K562 (cell line): ENCODE results near the gene SERTAD2. TPM values are rescaled to one million over a fixed set of nuclear protein-coding genes. Genes with fewer than 3 reads are reported as not detected.

ENCODE experiments used
- ATAC-seq: fragments of 200-7000 bp; cut with Tn5 transposase; 3 replicates; pipeline ENCODE4 v1.9.1; 2020; ENCODE audit warnings: moderate library complexity
- BruUV-seq: library from RNA; stranded (reverse); fragments of 400-500 nt; replicated peaks from 2 replicates; lab custom pipeline; 2021; lab: Mats Ljungman, UMichigan
- CTCF ChIA-PET: fragments of 300-600 bp; formaldehyde crosslinking; extraction: SDS; loops from one replicate; lab custom pipeline; 2021; ENCODE audit warnings: low intra/inter-chr PET ratio; lab: Yijun Ruan, JAX
- POLR2A ChIA-PET: fragments of 300-600, 350-650 bp; sonication (Branson Sonifier 250); formaldehyde crosslinking; extraction: SDS; loops from one replicate; lab custom pipeline; 2021; ENCODE audit warnings: antibody characterized with exemption, inconsistent platforms; lab: Yijun Ruan, JAX
- DNase-seq, 4 experiments: peaks; one replicate each; pipeline versions ENCODE4 v3.0.0 to v3.0.0-alpha.2; 2011 to 2018; ENCODE audit warnings: low spot score in 3 of 4, mixed read lengths in 3 of 4; ENCODE audit errors: extremely low read depth in 1 of 4
- FAIRE-seq: peaks from 2 replicates; lab custom pipeline; 2011; peaks lifted over from hg19 to GRCh38; lab: Jason Lieb, UNC
- H2AFZ ChIP-seq: 2 replicates; pipeline ENCODE4 v1.6.0; 2011; ENCODE audit warnings: low read depth, low read length, control low read depth, inconsistent platforms
- H3K27ac ChIP-seq: fragments of 200-600 bp; 3 replicates; pipeline ENCODE4 v1.8.0; 2011; ENCODE audit warnings: low read depth, mild to moderate bottlenecking, control low read depth, inconsistent platforms, low read length, moderate library complexity, mixed read lengths; ENCODE audit errors: extremely low read depth
- H3K27me3 ChIP-seq, 2 experiments: fragments of 300-600 bp in 1 of 2; 2 replicates in 1 of 2; 3 replicates in 1 of 2; pipeline versions ENCODE4 v1.6.0 to v1.8.0; 2011; ENCODE audit warnings: inconsistent platforms in 2 of 2, low read length in 2 of 2, mild to moderate bottlenecking in 1 of 2, mixed read lengths in 1 of 2, moderate library complexity in 1 of 2; ENCODE audit not compliant: control insufficient read depth in 2 of 2, insufficient read depth in 2 of 2
- H3K36me3 ChIP-seq: fragments of 300-600 bp; 3 replicates; pipeline ENCODE4 v1.8.0; 2011; ENCODE audit warnings: mild to moderate bottlenecking, low read length, inconsistent platforms; ENCODE audit not compliant: control insufficient read depth, insufficient read depth
- H3K4me1 ChIP-seq, 2 experiments: fragments of 200-600 bp in 1 of 2; replicated peaks in 1 of 2; 2 replicates in 1 of 2; 3 replicates in 1 of 2; pipeline versions ENCODE4 v1.5.1 to v1.8.0; 2011; ENCODE audit warnings: inconsistent platforms in 2 of 2, low read length in 2 of 2, mild to moderate bottlenecking in 1 of 2, mixed read lengths in 1 of 2, moderate library complexity in 1 of 2; ENCODE audit not compliant: control insufficient read depth in 2 of 2, insufficient read depth in 2 of 2
- H3K4me2 ChIP-seq: 2 replicates; pipeline ENCODE4 v1.6.1; 2011; ENCODE audit warnings: low read length, control low read depth, inconsistent platforms, mixed read lengths; ENCODE audit not compliant: insufficient read depth
- H3K4me3 ChIP-seq: fragments of 200-600 bp; sonication (generic), shearing (Covaris generic); 2 replicates; pipeline ENCODE4 v1.5.1; 2016; ENCODE audit warnings: control low read depth, inconsistent platforms
- H3K79me2 ChIP-seq: fragments of 200-600 bp; 3 replicates; pipeline ENCODE4 v1.8.0; 2011; ENCODE audit warnings: low read length, inconsistent platforms; ENCODE audit not compliant: control insufficient read depth, insufficient read depth
- H3K9ac ChIP-seq, 2 experiments: 2 replicates each; pipeline versions ENCODE4 v1.6.0 to v1.6.1; 2011; ENCODE audit warnings: low read depth in 2 of 2, low read length in 2 of 2, control low read depth in 1 of 2, inconsistent platforms in 1 of 2, mild to moderate bottlenecking in 1 of 2, mixed read lengths in 1 of 2; ENCODE audit not compliant: insufficient read depth in 1 of 2
- H3K9me1 ChIP-seq: one replicate; pipeline ENCODE4 v1.6.0; 2011; ENCODE audit warnings: inconsistent platforms, mild to moderate bottlenecking, low read length, moderate library complexity; ENCODE audit not compliant: control insufficient read depth, insufficient read depth
- H3K9me3 ChIP-seq: replicated peaks from 2 replicates; pipeline ENCODE4 v1.5.1; 2011; ENCODE audit warnings: low read depth, low read length, inconsistent platforms; ENCODE audit not compliant: control insufficient read depth, insufficient read depth
- H4K20me1 ChIP-seq: replicated peaks from 2 replicates; pipeline ENCODE4 v1.6.1; 2011; ENCODE audit warnings: low read length, inconsistent platforms, mixed read lengths; ENCODE audit not compliant: control insufficient read depth, insufficient read depth
- WGBS: fragments of 100-300 bp; shearing (Covaris generic); methylation state at CpG from one replicate; pipeline ENCODE4 v1.1.6; 2016; ENCODE audit warnings: low coverage, mixed read lengths; ENCODE audit not compliant: insufficient coverage; ENCODE audit errors: missing lambda C conversion rate; 5-methylcytosine and 5-hydroxymethylcytosine counted together
- in situ Hi-C: fragments of 300-500 bp; cut with MboI; formaldehyde crosslinking; loops from 4 replicates; pipeline ENCODE4 v1.15.0; 2018; ENCODE audit warnings: inconsistent platforms, mixed read lengths
- intact Hi-C: fragments of 100-400 bp; cut with micrococcal nuclease; formaldehyde crosslinking; loops from 2 replicates; pipeline ENCODE4 v1.14.2; 2022
- polyA plus RNA-seq, 8 experiments: library from polyadenylated mRNA; depleted of rRNA in 4 of 8; stranded (reverse) in 5 of 8; unstranded in 3 of 8; fragments of >200 nt; fragmentation: Nextera tagmentation in 2 of 8; fragmentation: Illumina TruSeq in 1 of 8; extraction: Ambion mirVana in 2 of 8; extraction: Trizol in 1 of 8; gene quantifications; 2 replicates each; pipeline versions ENCODE4 v1.2.1 to v1.2.3, GENCODE V29; 2011 to 2014; ENCODE audit warnings: inconsistent platforms in 1 of 8, missing spikeins in 1 of 8
- total RNA-seq, 7 experiments: library from RNA; depleted of rRNA in 6 of 7; stranded (reverse); fragments of >200 nt in 6 of 7; fragmentation: Illumina TruSeq in 2 of 7; extraction: Trizol in 2 of 7; gene quantifications; 2 replicates each; pipeline versions ENCODE4 v1.2.1 to v1.2.3, GENCODE V29; 2011 to 2021; ENCODE audit warnings: low replicate concordance in 1 of 7
- TF ChIP-seq, protein P1 (sequence below): sonication (generic); IDR thresholded peaks from 2 replicates; pipeline ENCODE4 v1.6.1; 2016
- TF ChIP-seq, protein P2 (sequence below): fragments of 450-650 bp; IDR thresholded peaks from 2 replicates; pipeline ENCODE4 v1.6.1; 2016

The SERTAD2 gene
- total and polyA plus RNA-seq, 9 of the 15 experiments (the other 6 are each of a cell fraction or from before 2014, with no cell fraction given) = 3.0 to 12.5 (median 6.1) TPM

DNA sequence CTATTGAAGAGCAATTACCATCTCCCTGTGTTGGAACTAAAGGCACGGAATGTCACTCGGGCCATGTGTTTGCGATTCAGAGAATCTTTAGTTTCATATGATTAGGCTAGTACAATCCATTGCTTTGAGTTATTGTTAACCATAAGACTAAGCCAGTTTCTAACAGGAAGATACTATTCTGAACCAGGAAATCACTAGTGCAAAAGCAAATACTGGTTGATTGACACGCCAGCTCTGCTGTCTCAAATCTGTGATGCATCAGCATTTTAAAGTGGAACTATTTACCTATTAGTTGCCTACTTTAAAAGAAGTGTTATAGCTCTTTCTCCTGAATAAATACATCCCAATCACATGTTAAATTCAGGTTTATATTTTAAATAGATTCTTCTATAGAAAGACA is 67.7 kb downstream of the SERTAD2 start:
- FAIRE-seq = no peak

More for the DNA sequence above, 67.7 kb downstream of the SERTAD2 start:
- no peak overlapping the region for H3K4me3 ChIP-seq
- H3K27me3 ChIP-seq = no peaks in the 10 kb centered on the region
- intact Hi-C loops = loop anchor here (2.0 to 10.0 kb wide), 3 partner anchors 63 to 541 kb away; no protein-coding TSS in a partner anchor
- H3K9me1 ChIP-seq = no peaks in the 10 kb centered on the region
- no peak overlapping the region for H3K4me2 ChIP-seq
- no peak overlapping the region for H3K9ac ChIP-seq
- H2AFZ ChIP-seq = no peak overlapping the region
- 94% methylated on average over 4 of the region's 4 CpGs for WGBS
- no TSS peak for BruUV-seq
- H3K4me1 ChIP-seq = no peaks in the 10 kb centered on the region
- DNase-seq = no peak
- ChIA-PET POLR2A (interaction anchor here (0.5 to 1.2 kb wide), 2 partner anchors 43 to 321 kb away, joined by 3 read pairs; no protein-coding TSS in a partner anchor), CTCF (interaction anchor here (0.6 to 2.7 kb wide), 4 partner anchors 280 to 455 kb away, joined by 3 to 25 read pairs (median 10); no protein-coding TSS in a partner anchor)
- no peaks in the 10 kb centered on the region for H3K79me2 ChIP-seq
- no peaks in the 10 kb centered on the region for H4K20me1 ChIP-seq
- TF ChIP-seq, protein P1, sequence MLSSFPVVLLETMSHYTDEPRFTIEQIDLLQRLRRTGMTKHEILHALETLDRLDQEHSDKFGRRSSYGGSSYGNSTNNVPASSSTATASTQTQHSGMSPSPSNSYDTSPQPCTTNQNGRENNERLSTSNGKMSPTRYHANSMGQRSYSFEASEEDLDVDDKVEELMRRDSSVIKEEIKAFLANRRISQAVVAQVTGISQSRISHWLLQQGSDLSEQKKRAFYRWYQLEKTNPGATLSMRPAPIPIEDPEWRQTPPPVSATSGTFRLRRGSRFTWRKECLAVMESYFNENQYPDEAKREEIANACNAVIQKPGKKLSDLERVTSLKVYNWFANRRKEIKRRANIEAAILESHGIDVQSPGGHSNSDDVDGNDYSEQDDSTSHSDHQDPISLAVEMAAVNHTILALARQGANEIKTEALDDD = no peak
- TF ChIP-seq, protein P2, sequence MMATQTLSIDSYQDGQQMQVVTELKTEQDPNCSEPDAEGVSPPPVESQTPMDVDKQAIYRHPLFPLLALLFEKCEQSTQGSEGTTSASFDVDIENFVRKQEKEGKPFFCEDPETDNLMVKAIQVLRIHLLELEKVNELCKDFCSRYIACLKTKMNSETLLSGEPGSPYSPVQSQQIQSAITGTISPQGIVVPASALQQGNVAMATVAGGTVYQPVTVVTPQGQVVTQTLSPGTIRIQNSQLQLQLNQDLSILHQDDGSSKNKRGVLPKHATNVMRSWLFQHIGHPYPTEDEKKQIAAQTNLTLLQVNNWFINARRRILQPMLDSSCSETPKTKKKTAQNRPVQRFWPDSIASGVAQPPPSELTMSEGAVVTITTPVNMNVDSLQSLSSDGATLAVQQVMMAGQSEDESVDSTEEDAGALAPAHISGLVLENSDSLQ = peak; percentile 67
- H3K9me3 ChIP-seq = no peaks in the 10 kb centered on the region
- no peak overlapping the region for H3K27ac ChIP-seq
- no peak for ATAC-seq
- in situ Hi-C loops = no loop called here
- peaks cover 29% of the 10 kb centered on the region; the same call in 2 of the 3 replicates for H3K36me3 ChIP-seq
